Vagina (tissue), 2 donors: ENCODE results near the gene CCL26. TPM values are rescaled to one million over a fixed set of nuclear protein-coding genes. Genes with fewer than 3 reads are reported as not detected.

Source experiments
- DNase-seq, 2 donors: peaks; one replicate each; pipeline ENCODE4 v3.0.0-alpha.2; 2017; ENCODE audit errors: extremely low spot score in 2 of 2
- H3K27ac ChIP-seq: fragments of 200-600 bp; sonication (generic); one replicate; pipeline ENCODE4 v1.5.1; 2019
- H3K27me3 ChIP-seq: fragments of 200-600 bp; sonication (generic); one replicate; pipeline ENCODE4 v1.5.1; 2019
- H3K36me3 ChIP-seq, 2 donors: fragments of 200-600 bp; sonication (generic); one replicate each; pipeline ENCODE4 v1.5.1; 2017 to 2019
- H3K4me1 ChIP-seq: fragments of 200-600 bp; sonication (generic); one replicate; pipeline ENCODE4 v1.5.1; 2019
- H3K4me3 ChIP-seq, 2 donors: fragments of 200-600 bp; sonication (generic); 1 replicate in 1 of 2; 2 replicates in 1 of 2; pipeline ENCODE4 v1.5.1; 2016 to 2019
- H3K9me3 ChIP-seq: fragments of 200-600 bp; sonication (generic); one replicate; pipeline ENCODE4 v1.5.1; 2019
- POLR2A ChIP-seq, 2 donors: fragments of 450-650 bp; IDR thresholded peaks; one replicate each; pipeline ENCODE4 v1.6.1; 2017; ENCODE audit warnings: antibody characterized with exemption in 2 of 2, mild to moderate bottlenecking in 2 of 2, moderate library complexity in 2 of 2
- POLR2AphosphoS5 ChIP-seq, 2 donors: sonication (generic); formaldehyde crosslinking; IDR thresholded peaks; one replicate each; pipeline ENCODE4 v1.9.0; 2017; ENCODE audit warnings: antibody characterized with exemption in 2 of 2, mild to moderate bottlenecking in 2 of 2, low read depth in 1 of 2; ENCODE audit not compliant: insufficient read depth in 1 of 2
- intact Hi-C: fragments of 100-400 bp; cut with DNase I; formaldehyde crosslinking; loops from one replicate; pipeline ENCODE4 v1.15.1; 2023
- total RNA-seq: library from RNA; depleted of rRNA; stranded (reverse); fragments of >200 nt; gene quantifications from one replicate; pipeline ENCODE4 v1.2.3, GENCODE V29; 2016
- TF ChIP-seq, protein P1 (sequence below), 3 experiments: fragments of 450-650 bp in 2 of 3; fragments of 200-600 bp in 1 of 3; sonication (generic) in 1 of 3; IDR thresholded peaks; one replicate each; pipeline ENCODE4 v1.5.1; 2017 to 2019; ENCODE audit warnings: antibody characterized with exemption in 3 of 3, mild to moderate bottlenecking in 2 of 3, moderate library complexity in 2 of 3

CCL26 gene, protein sequence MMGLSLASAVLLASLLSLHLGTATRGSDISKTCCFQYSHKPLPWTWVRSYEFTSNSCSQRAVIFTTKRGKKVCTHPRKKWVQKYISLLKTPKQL
- not detected for total RNA-seq

DNA sequence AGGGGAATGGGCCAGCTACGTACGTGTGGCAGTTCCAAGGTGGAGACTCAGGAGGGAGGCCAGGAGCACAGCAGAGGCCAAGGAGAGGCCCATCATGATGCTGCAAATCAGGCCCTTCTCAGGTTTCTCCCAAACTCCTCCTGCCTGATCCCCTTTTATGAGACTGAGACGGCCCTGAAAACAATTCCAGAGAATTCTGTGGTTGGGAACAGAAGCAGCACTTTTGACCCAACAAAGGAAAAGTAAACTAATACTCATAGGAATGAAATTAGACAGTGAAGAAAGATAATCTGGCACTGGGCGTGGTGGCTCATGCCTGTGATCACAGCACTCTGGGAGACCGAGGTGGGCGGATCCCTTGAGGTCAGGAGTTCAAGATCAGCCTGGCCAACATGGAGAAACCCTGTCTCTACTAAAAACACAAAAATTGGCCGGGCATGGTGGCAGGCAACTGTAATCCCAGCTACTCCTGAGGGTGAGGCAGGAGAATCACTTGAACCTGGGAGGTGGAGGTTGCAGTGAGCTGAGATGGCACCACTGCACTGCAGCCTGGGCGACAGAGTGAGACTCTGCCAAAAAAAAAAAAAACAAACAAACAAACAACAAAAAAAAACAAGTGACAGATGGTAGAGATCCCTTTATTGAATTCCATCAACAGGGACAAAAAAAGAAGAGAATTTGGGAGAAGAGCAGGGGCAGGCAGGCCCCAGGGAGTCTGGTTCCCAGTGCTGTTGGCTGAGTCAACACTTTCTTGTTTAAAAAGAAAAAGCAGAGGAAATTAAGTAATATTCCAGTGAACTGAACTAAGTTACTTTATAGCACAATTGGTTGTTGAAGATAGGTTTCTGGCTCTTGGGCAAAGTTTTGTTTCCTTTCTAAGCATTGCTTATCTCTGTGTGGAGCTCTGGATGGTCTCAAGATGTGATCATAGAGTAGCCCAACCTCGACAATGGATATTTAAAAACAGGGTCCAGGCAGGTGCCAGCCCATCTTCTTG lies at the start of gene CCL26:
Gene CCL26 (minus strand): TSS at position 131 of the 997 bp plus-strand sequence. CDS start 35 bp downstream, at position 96.
- Histone ChIP-seq H3K4me3 (no peak within 1 kb of the TSS), H3K4me1 (peaks cover 27% of the 10 kb centered on the region), H3K27ac (peak within 1 kb of the TSS; percentile 68), H3K27me3 (no peaks in the 10 kb centered on the region), H3K36me3 (no peaks in the 10 kb centered on the region), H3K9me3 (no peaks in the 10 kb centered on the region)
- DNase-seq: no peak
- intact Hi-C loops: no loop called here
- no peak for TF ChIP-seq POLR2A (IDR thresholded peaks at IDR 0.05)
- TF ChIP-seq, protein P1, sequence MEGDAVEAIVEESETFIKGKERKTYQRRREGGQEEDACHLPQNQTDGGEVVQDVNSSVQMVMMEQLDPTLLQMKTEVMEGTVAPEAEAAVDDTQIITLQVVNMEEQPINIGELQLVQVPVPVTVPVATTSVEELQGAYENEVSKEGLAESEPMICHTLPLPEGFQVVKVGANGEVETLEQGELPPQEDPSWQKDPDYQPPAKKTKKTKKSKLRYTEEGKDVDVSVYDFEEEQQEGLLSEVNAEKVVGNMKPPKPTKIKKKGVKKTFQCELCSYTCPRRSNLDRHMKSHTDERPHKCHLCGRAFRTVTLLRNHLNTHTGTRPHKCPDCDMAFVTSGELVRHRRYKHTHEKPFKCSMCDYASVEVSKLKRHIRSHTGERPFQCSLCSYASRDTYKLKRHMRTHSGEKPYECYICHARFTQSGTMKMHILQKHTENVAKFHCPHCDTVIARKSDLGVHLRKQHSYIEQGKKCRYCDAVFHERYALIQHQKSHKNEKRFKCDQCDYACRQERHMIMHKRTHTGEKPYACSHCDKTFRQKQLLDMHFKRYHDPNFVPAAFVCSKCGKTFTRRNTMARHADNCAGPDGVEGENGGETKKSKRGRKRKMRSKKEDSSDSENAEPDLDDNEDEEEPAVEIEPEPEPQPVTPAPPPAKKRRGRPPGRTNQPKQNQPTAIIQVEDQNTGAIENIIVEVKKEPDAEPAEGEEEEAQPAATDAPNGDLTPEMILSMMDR (IDR thresholded peaks at IDR 0.05): no peak
- TF ChIP-seq POLR2AphosphoS5 (IDR thresholded peaks at IDR 0.05; ENCODE audit: insufficient read depth in 1 of 2, low read depth in 1 of 2): no peak

DNA sequence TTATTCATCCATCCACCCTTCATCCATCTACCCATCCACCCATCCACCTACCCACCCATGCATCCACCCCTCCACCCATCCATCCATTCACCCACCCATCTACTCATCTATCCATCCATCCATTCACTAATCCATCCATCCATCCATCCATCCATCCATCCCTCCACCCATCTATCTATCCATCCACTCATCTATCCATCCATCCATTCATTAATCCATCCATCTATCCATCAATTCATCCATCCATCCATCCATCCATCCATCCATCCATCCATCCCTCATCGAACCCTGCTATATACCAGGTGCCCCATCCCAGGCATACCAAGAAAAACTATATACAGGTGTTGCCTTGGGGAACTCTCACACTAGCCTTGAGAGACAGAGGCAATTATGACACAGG lies 48.7 kb upstream of the CCL26 start:
- no peaks in the 10 kb centered on the region for H3K27me3 ChIP-seq
- DNase-seq: no peak
- no peak overlapping the region for H3K27ac ChIP-seq
- no peak overlapping the region for H3K4me3 ChIP-seq
- intact Hi-C loops: no loop called here
- TF ChIP-seq POLR2AphosphoS5 (IDR thresholded peaks at IDR 0.05; ENCODE audit: insufficient read depth in 1 of 2, low read depth in 1 of 2): no peak
- no peak for TF ChIP-seq POLR2A (IDR thresholded peaks at IDR 0.05)
- TF ChIP-seq, protein P1 (IDR thresholded peaks at IDR 0.05): no peak
- H3K4me1 ChIP-seq: no peaks in the 10 kb centered on the region
- no peaks in the 10 kb centered on the region for H3K9me3 ChIP-seq
- H3K36me3 ChIP-seq: no peaks in the 10 kb centered on the region

DNA sequence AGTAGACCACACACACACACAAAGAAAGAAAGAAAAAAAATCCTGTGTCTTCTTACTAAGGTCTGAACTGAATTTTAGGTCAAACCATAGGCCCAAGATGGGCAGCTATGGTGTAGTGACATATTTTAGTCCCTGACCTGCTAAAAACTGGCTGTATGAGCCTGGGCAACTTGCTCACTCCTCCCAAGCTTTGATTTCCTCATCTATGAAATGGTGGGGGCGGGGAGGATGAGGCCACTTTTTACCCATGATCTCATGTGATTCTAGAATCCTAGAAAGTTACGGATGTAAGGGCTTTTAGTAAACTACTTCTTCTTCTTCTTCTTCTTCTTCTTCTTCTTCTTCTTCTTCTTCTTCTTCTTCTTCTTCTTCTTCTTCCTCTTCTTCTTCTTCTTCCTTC lies 47.7 kb upstream of the CCL26 start:
- TF ChIP-seq POLR2A (IDR thresholded peaks at IDR 0.05) (no peak), POLR2AphosphoS5 (IDR thresholded peaks at IDR 0.05; ENCODE audit: insufficient read depth in 1 of 2, low read depth in 1 of 2) (no peak)
- TF ChIP-seq, protein P1 (IDR thresholded peaks at IDR 0.05): no peak
- Histone ChIP-seq H3K4me1 (no peaks in the 10 kb centered on the region), H3K36me3 (no peaks in the 10 kb centered on the region), H3K4me3 (no peak overlapping the region), H3K27me3 (no peaks in the 10 kb centered on the region), H3K27ac (no peak overlapping the region), H3K9me3 (no peaks in the 10 kb centered on the region)
- intact Hi-C loops: no loop called here
- no peak for DNase-seq

DNA sequence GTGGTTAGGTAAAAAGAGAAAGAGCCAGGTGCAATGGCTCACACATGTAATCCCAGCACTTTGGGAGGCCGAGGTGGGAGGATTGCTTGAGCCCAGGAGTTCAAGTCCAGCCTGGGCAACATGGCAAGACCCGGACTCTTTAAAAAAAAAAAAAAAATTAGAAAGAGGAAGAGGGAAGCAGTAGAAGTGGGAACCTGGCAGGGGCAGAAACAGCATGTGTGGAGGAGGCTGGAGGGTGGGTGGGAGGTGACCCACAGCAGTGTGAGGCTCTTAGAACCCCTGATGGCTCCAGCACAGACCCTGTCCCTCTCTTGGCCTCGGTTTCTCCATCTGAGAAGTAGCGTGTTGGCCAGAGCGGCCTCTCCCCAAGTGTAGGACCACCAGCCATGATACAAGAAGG lies 46.5 kb upstream of the CCL26 start:
- Histone ChIP-seq H3K36me3 (no peaks in the 10 kb centered on the region), H3K27me3 (no peaks in the 10 kb centered on the region), H3K9me3 (no peaks in the 10 kb centered on the region), H3K4me1 (no peaks in the 10 kb centered on the region), H3K27ac (no peak overlapping the region), H3K4me3 (no peak overlapping the region)
- TF ChIP-seq, protein P1 (IDR thresholded peaks at IDR 0.05): no peak
- TF ChIP-seq POLR2AphosphoS5 (IDR thresholded peaks at IDR 0.05; ENCODE audit: insufficient read depth in 1 of 2, low read depth in 1 of 2) (no peak), POLR2A (IDR thresholded peaks at IDR 0.05) (no peak)
- DNase-seq: no peak
- intact Hi-C loops: no loop called here

DNA sequence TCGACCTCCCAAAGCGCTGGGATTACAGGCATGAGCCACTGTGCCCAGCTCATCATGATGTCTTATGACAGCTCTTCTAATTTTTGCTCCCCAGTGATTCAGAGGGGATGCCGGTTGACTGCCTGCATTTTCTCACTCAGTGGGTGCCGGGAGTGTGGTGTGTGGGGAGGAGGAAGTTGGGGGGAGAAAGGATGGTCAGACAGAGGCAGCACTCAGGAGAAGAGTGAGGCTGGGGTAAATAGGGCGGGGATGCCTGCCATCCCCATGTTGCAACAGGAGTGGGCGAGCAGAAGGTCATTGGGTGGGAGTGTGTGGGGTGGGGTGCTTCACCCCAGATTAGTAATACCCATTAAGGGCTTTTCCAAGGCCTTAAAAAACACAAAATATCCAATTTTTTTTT lies 45.1 kb upstream of the CCL26 start:
- H3K4me1 ChIP-seq: no peaks in the 10 kb centered on the region
- intact Hi-C loops: no loop called here
- no peak overlapping the region for H3K27ac ChIP-seq
- TF ChIP-seq POLR2AphosphoS5 (IDR thresholded peaks at IDR 0.05; ENCODE audit: insufficient read depth in 1 of 2, low read depth in 1 of 2) (no peak), POLR2A (IDR thresholded peaks at IDR 0.05) (no peak)
- TF ChIP-seq, protein P1 (IDR thresholded peaks at IDR 0.05): no peak
- H3K4me3 ChIP-seq: no peak overlapping the region
- H3K9me3 ChIP-seq: no peaks in the 10 kb centered on the region
- DNase-seq: no peak
- no peaks in the 10 kb centered on the region for H3K27me3 ChIP-seq
- no peaks in the 10 kb centered on the region for H3K36me3 ChIP-seq
